Progenitor cell of endocrine pancreas (in vitro differentiated cells): ENCODE data around the gene SLC35B4. TPM values are rescaled to one million over a fixed set of nuclear protein-coding genes. Genes with fewer than 3 reads are reported as not detected.

Experiments
- DNase-seq: peaks from one replicate; pipeline ENCODE4 v3.0.0; 2021; ENCODE audit warnings: low spot score; ENCODE audit not compliant: unreplicated experiment
- H3K27ac Mint-ChIP-seq: 2 replicates; pipeline ENCODE4 v1.8.0; 2021; ENCODE audit warnings: mild to moderate bottlenecking, moderate library complexity, mixed read lengths
- H3K27me3 Mint-ChIP-seq: 2 replicates; pipeline ENCODE4 v1.8.0; 2021; ENCODE audit warnings: mixed read lengths
- H3K36me3 Mint-ChIP-seq: 2 replicates; pipeline ENCODE4 v1.8.0; 2022; ENCODE audit warnings: mixed read lengths; ENCODE audit not compliant: insufficient read depth
- H3K4me1 Mint-ChIP-seq: 2 replicates; pipeline ENCODE4 v1.8.0; 2021; ENCODE audit warnings: low read depth, mixed read lengths
- H3K4me3 Mint-ChIP-seq: 2 replicates; pipeline ENCODE4 v1.8.0; 2021; ENCODE audit warnings: low read depth, mild to moderate bottlenecking, moderate library complexity, mixed read lengths
- H3K9me3 Mint-ChIP-seq: 2 replicates; pipeline ENCODE4 v1.8.0; 2021; ENCODE audit warnings: low read depth, mixed read lengths
- total RNA-seq: library from RNA; stranded (reverse); gene quantifications from 2 replicates; pipeline ENCODE4 v1.2.1, GENCODE V29; 2021
- TF ChIP-seq, protein P1 (sequence below): fragments of 200-600 bp; sonication (generic); IDR thresholded peaks from one replicate; pipeline ENCODE4 v1.5.0; 2021; ENCODE audit warnings: antibody characterized with exemption, mild to moderate bottlenecking; ENCODE audit not compliant: unreplicated experiment

The SLC35B4 gene
- total RNA-seq, 1 donor from 2014 or later = 34.2 TPM

DNA sequence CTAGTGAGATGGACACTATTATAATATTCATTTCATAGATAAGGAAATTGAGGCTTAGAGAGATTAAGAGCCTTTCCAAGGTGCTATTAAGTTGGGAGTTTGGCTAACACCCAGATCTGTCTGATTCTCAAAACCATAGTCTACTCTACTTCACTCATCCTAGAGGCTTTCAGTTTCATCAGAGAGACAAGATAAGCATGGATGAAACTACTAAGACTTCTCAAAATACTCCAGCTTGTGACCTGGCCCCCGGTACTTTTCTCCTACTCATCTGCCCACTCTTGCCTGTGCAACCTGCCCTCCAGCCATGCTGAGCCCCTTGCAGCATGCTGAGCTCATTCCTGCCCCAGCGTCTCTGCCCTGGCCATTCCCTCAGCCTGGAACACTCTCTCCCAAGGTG, 12.2 kb upstream of the SLC35B4 start:
- Mint-ChIP-seq H3K4me1 (peaks cover 6% of the 10 kb centered on the region), H3K9me3 (no peaks in the 10 kb centered on the region), H3K4me3 (no peak overlapping the region), H3K36me3 (no peaks in the 10 kb centered on the region), H3K27ac (no peak overlapping the region), H3K27me3 (peaks cover 3% of the 10 kb centered on the region)
- TF ChIP-seq, protein P1, sequence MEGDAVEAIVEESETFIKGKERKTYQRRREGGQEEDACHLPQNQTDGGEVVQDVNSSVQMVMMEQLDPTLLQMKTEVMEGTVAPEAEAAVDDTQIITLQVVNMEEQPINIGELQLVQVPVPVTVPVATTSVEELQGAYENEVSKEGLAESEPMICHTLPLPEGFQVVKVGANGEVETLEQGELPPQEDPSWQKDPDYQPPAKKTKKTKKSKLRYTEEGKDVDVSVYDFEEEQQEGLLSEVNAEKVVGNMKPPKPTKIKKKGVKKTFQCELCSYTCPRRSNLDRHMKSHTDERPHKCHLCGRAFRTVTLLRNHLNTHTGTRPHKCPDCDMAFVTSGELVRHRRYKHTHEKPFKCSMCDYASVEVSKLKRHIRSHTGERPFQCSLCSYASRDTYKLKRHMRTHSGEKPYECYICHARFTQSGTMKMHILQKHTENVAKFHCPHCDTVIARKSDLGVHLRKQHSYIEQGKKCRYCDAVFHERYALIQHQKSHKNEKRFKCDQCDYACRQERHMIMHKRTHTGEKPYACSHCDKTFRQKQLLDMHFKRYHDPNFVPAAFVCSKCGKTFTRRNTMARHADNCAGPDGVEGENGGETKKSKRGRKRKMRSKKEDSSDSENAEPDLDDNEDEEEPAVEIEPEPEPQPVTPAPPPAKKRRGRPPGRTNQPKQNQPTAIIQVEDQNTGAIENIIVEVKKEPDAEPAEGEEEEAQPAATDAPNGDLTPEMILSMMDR = no peak
- no peak for DNase-seq

DNA sequence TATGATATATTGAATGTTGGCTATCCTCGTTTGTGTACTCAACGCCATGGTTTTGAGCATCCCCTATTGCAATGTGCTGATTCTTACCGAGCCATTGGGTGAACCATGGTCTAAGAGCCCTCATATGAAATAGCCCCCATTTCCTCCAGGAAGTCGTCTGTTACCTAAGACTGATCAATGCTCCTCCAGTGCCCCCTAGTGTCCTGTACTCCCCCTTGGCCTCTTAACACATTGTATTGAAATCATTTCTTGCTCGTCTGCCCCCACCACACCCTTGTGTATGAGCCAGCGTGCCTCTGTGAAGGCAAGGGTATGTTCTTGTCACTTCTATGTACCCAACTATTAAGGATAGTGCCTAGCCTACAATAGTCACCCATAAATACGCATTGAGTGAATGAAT, 11.2 kb upstream of the SLC35B4 start:
- TF ChIP-seq, protein P1 = peak; percentile 51
- Mint-ChIP-seq H3K27ac (no peak overlapping the region), H3K36me3 (no peaks in the 10 kb centered on the region), H3K4me1 (peaks cover 6% of the 10 kb centered on the region), H3K4me3 (no peak overlapping the region), H3K9me3 (no peaks in the 10 kb centered on the region), H3K27me3 (peaks cover 3% of the 10 kb centered on the region)
- DNase-seq = no peak

DNA sequence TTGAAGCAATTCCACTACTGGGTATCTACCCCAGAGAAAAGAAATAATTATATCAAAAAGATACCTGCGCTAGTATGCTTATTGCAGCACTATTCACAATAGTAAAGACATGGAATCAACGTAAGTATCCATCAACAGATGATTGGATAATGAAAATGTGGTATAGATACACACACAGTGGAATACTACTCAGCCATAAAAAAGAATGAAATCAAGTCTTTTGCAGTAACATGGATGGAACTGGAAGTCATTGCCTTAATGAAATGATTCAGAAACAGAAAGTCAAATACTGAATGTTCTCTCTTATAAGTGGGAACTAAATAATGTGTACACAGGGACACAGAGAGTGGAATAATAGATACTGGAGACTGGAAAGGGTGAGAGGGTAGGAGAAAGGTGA, 7.4 kb upstream of the SLC35B4 start:
- H3K27me3 Mint-ChIP-seq = peaks cover 9% of the 10 kb centered on the region
- H3K27ac Mint-ChIP-seq = no peak overlapping the region
- H3K4me3 Mint-ChIP-seq = no peak overlapping the region
- no peaks in the 10 kb centered on the region for H3K4me1 Mint-ChIP-seq
- TF ChIP-seq, protein P1 = no peak
- no peaks in the 10 kb centered on the region for H3K36me3 Mint-ChIP-seq
- H3K9me3 Mint-ChIP-seq = no peaks in the 10 kb centered on the region
- DNase-seq = no peak

DNA sequence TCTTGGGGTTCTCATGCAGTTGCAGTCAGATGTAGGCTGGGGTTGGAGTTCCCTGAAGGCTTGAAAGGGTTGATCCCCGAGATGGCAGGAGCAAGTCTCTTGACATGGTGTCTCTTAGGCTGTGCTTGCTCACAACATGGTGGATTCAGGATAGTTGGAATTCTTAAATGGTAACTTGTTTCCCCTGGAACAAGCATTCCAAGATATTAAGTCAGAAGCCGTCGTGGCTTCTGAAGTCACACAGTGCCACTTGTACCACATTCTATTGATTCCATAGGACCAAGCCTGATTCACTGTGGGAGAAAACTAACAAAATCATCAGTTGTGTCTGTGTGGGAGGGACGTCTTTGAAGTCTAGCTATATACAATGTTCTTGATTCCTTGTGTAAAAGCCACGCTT, 3.5 kb upstream of the SLC35B4 start:
- H3K36me3 Mint-ChIP-seq = no peaks in the 10 kb centered on the region
- no peak overlapping the region for H3K27ac Mint-ChIP-seq
- H3K4me1 Mint-ChIP-seq = peaks cover 13% of the 10 kb centered on the region
- TF ChIP-seq, protein P1 = no peak
- H3K4me3 Mint-ChIP-seq = no peak overlapping the region
- no peaks in the 10 kb centered on the region for H3K9me3 Mint-ChIP-seq
- DNase-seq = no peak
- peaks cover 6% of the 10 kb centered on the region for H3K27me3 Mint-ChIP-seq

DNA sequence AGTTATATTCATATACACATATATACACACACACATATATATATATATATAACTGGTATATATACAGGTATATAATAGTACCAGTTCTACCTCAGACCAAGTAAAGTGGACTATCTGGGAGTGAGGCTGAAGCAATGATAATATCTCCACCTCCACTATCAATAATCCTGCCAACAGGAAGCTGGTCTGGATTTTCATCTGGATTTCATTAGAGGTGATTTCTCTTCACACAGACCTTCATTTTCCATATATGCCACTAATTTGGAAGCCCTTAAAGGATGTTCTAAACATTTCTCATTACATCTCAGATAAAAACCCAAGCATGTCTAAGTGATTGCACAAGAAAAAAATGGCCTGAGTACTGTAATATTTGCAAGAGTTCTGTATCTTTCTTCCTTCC, 1.7 kb upstream of the SLC35B4 start:
- no peak for DNase-seq
- H3K36me3 Mint-ChIP-seq = no peaks in the 10 kb centered on the region
- no peaks in the 10 kb centered on the region for H3K9me3 Mint-ChIP-seq
- H3K4me3 Mint-ChIP-seq = no peak overlapping the region
- no peak overlapping the region for H3K27ac Mint-ChIP-seq
- H3K4me1 Mint-ChIP-seq = peaks cover 15% of the 10 kb centered on the region
- TF ChIP-seq, protein P1 = no peak
- peaks cover 6% of the 10 kb centered on the region for H3K27me3 Mint-ChIP-seq
